ENCODE measurements around the gene BANF1. TPM values are rescaled to one million over a fixed set of nuclear protein-coding genes. Genes with fewer than 3 reads are reported as not detected.

Gene BANF1
- polyA plus RNA-seq, 1 donor, result 120 TPM

GRCh38 chr11:66051371-66051765 is 49.1 kb downstream of the BANF1 start:
- H3K9me3 ChIP-seq (ENCODE audit: control insufficient read depth, low read depth, low read length), result no peaks in the 10 kb centered on the region
- DNase-seq, result no peak
- H3K36me3 ChIP-seq (ENCODE audit: control insufficient read depth, insufficient read depth, low read length), result peaks cover 23% of the 10 kb centered on the region
- WGBS (ENCODE audit: insufficient coverage, low lambda C conversion rate), result 40% methylated on average over 1 of the region's 12 CpGs
- peak overlapping the region; percentile 87 for H3K27ac ChIP-seq (ENCODE audit: low read length)
- peaks cover 20% of the 10 kb centered on the region for H3K4me1 ChIP-seq (ENCODE audit: control insufficient read depth, insufficient read depth, low read length)
- peaks cover 18% of the 10 kb centered on the region for H3K27me3 ChIP-seq (ENCODE audit: control insufficient read depth, insufficient read depth, low read length)
- peak overlapping the region; percentile 46 for H3K4me3 ChIP-seq (ENCODE audit: low read length)

GRCh38 chr11:66051766-66052663 is 49.7 kb downstream of the BANF1 start, which contains the start of gene SF3B2:
Gene SF3B2, plus strand, starts transcription at chr11:66052364. Its CDS starts 21 bp downstream, at chr11:66052385.
- Histone ChIP-seq H3K36me3 (ENCODE audit: control insufficient read depth, insufficient read depth, low read length) (peaks cover 30% of the 10 kb centered on the region), H3K27me3 (ENCODE audit: control insufficient read depth, insufficient read depth, low read length) (peaks cover 18% of the 10 kb centered on the region), H3K4me3 (ENCODE audit: low read length) (peak within 1 kb of the TSS; percentile 88), H3K4me1 (ENCODE audit: control insufficient read depth, insufficient read depth, low read length) (peaks cover 16% of the 10 kb centered on the region), H3K9me3 (ENCODE audit: control insufficient read depth, low read depth, low read length) (no peaks in the 10 kb centered on the region), H3K27ac (ENCODE audit: low read length) (peak within 1 kb of the TSS; percentile 87)
- WGBS (ENCODE audit: insufficient coverage, low lambda C conversion rate), result no CpG with 5 or more reads among the region's 84 CpGs
- peak; percentile 100 for DNase-seq

GRCh38 chr11:66052664-66052982 is 50.3 kb downstream of the BANF1 start:
- Histone ChIP-seq H3K27me3 (ENCODE audit: control insufficient read depth, insufficient read depth, low read length) (peaks cover 16% of the 10 kb centered on the region), H3K9me3 (ENCODE audit: control insufficient read depth, low read depth, low read length) (no peaks in the 10 kb centered on the region), H3K27ac (ENCODE audit: low read length) (peak overlapping the region; percentile 82), H3K36me3 (ENCODE audit: control insufficient read depth, insufficient read depth, low read length) (peaks cover 35% of the 10 kb centered on the region), H3K4me3 (ENCODE audit: low read length) (peak overlapping the region; percentile 88), H3K4me1 (ENCODE audit: control insufficient read depth, insufficient read depth, low read length) (peaks cover 16% of the 10 kb centered on the region)
- no CpG with 5 or more reads among the region's 17 CpGs for WGBS (ENCODE audit: insufficient coverage, low lambda C conversion rate)
- DNase-seq, result no peak

Other genes with a start within 250 kb of the BANF1 start
- gene AP5B1, start 221.5 kb upstream of the BANF1 start, polyA plus RNA-seq, result 15.2 TPM
- gene OVOL1, start 215.4 kb upstream of the BANF1 start, polyA plus RNA-seq, result 32.6 TPM
- 6.3 TPM for gene SNX32, start 168.5 kb upstream of the BANF1 start, polyA plus RNA-seq
- gene CFL1, start 144.3 kb upstream of the BANF1 start, polyA plus RNA-seq, result 933 TPM
- gene MUS81, start 142.1 kb upstream of the BANF1 start, polyA plus RNA-seq, result 62.1 TPM
- 37.7 TPM for gene EFEMP2, start 129.7 kb upstream of the BANF1 start, polyA plus RNA-seq
- 2.4 TPM for gene CTSW, start 122.7 kb upstream of the BANF1 start, polyA plus RNA-seq
- 59.9 TPM for gene FIBP, start 114.0 kb upstream of the BANF1 start, polyA plus RNA-seq
- gene CCDC85B, start 111.8 kb upstream of the BANF1 start, polyA plus RNA-seq, result 10.9 TPM
- gene FOSL1, start 102.1 kb upstream of the BANF1 start, polyA plus RNA-seq, result 0.15 TPM
- 30.3 TPM for gene C11orf68, start 83.4 kb upstream of the BANF1 start, polyA plus RNA-seq
- gene DRAP1, start 83.1 kb upstream of the BANF1 start, polyA plus RNA-seq, result 71.0 TPM
- gene TSGA10IP, start 57.0 kb upstream of the BANF1 start, polyA plus RNA-seq, result not detected
- 38.1 TPM for gene SART1, start 40.8 kb upstream of the BANF1 start, polyA plus RNA-seq
- gene EIF1AD, start 346 bp upstream of the BANF1 start, polyA plus RNA-seq, result 33.5 TPM
- gene CST6, start 9.5 kb downstream of the BANF1 start, polyA plus RNA-seq, result 1.7 TPM
- gene CATSPER1, start 24.0 kb downstream of the BANF1 start, polyA plus RNA-seq, result not detected
- gene GAL3ST3, start 46.7 kb downstream of the BANF1 start, polyA plus RNA-seq, result 0.39 TPM
- 146 TPM for gene SF3B2, start 49.9 kb downstream of the BANF1 start, polyA plus RNA-seq
- gene PACS1, start 67.8 kb downstream of the BANF1 start, polyA plus RNA-seq, result 30.3 TPM

Data from large intestine (tissue), 3 donors.